Ecto neural progenitor cell (in vitro differentiated cells): Measurements from ENCODE around the gene ZNF471.

Experiments
- DNase-seq: peaks from one replicate; pipeline ENCODE4 v3.0.0-alpha.2; 2018; ENCODE audit warnings: low spot score

The ZNF471 gene

DNA sequence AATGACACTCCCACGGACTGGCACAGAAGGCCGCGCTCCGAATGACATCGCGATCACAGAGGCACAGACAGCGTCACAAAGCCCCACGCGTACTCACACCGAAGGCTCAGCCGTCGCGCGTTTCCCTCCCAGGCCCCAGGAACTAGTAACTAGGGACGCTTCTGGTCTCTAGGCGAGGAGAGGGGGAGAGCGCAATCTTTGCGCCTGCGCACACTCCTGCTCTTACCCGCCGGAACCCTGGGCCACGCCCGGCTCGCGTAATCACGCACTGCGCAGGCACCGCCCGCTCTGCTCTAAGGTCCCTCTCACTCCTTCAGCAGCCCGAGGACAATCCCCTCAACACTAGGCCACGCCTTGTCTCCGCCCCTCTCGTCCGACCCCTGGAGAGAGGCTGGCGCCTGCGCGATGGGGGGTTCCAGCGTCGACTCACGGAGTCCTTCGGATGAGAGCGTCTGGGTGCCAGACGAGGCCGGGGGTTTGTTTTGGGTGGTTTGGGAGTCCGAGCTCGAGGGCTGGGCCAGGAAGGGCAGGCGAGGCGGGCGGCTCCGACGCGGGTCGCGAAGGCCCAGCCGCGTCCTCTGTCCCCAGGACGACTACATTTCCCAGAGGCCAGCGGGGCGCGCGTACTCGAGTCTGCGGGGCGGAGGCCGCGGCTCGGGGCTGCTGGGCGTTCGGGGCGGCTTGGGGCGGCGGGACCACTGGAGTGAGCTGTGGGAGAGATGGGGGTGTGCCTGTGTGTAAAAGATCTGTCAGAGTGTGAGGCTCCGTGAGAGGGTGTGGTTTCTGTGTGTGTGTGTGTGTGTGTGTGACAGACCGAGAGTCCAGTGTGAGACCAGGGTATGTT, at the start of gene ZNF471:
Gene ZNF471, plus strand, starts transcription at position 410 of the 844 bp plus-strand sequence. CDS start 3,717 bp downstream, outside the sequence.
- DNase-seq = peak; percentile 90

DNA sequence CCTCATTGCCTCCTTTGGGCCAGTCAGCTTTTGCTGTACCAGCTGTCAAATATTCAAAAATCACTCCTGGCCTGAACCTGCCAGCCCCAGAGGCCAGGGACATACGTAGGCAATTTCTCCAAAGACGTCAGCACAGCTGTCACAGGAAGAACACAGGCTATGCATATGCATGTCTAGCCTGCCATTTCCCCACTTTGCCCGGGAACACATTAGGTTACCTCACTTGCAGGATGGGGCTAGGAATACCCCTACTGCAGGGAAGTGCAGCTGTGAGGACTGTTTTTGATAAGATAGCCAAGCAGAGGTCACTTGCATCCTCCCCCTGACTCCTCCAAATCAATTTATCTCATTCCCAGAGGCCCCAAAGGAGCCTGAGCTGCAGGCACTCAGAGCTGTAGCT, 33.3 kb upstream of the ZNF471 start:
- no peak for DNase-seq

GRCh38 chr19:56476093-56476492, 31.6 kb upstream of the ZNF471 start:
- DNase-seq = no peak

DNA sequence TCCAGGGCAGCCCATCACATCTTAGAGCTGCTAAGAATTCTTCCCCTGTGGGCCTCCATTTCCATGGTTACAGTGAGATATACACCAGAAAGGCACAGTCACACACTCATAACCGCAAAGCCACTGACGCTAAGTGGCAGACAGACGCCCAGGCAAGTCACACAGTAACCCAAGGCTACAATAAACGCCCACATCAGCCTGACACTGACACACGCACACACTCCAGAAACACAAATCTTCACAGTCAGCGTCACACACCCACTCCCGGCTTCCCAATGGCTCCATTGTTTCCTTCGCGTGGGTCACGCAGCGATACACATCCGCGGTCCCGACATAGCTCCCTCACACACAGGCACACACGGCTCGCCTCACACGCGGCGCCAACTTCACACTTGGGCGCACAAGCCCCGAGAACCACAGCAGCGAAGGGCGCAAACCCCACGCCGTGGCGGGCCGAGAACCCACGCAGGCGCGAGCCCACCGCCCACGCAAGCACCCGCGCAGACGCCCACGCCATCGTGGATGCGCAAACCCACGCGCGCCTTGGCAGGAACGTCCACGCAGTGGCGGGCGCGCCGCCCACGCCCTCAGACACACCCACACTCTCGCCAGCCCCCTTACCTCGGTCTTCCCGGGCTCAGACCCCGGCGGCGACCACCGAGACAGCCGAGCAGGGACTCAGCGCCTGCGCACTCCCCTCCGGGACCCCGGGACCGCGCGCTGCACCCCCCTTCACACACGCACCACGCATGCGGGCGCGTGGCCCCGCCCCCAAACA, 30.8 kb upstream of the ZNF471 start, which contains the start of gene ZNF667:
Gene ZNF667, minus strand, starts transcription at position 695 of the 778 bp plus-strand sequence. CDS start 14,975 bp downstream, outside the sequence.
- DNase-seq = no peak

DNA sequence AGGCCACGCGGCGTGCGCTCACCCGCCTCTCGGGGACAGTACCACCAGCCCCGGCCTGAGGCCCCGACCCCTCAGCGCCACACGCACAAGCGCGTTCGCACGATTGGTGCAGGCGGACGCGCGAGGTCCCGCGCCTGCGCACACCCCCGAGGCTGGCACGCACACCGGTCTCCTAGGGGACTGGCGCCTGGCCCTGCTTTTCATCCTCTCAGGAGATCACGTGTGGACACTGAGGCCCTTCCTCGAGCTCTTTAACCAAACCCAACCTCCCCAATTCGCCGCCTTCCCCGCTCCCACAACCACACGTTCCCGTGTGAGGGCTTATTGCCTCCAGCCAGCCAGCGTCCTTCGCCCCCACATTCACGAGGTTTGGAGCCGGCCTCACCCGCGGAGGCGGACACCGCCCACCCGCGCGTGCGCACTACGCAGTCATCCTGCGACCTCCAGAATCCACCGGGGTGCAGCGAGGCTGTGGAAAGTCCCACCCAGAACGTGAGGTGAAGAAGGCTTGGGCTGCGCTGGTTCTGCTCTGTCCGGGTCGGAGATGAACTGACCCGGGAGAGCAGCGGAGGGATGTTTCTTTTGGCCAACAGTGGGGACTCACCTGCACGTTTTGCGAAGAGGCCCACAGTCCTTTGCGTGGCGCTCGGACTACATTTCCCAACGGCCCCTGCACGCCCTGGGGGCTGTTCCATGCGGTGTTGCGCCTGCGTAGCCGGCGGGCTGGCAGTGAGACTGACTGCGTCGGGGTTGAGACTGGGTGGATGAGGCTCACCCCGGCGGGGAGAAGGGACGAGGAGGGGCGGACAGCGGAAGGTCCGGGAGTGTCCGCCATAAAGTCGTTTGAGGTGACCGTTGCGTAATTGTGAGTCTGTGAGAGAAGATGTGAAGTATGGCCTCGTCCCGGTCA, 30.0 kb upstream of the ZNF471 start:
- peak; percentile 86 for DNase-seq

DNA sequence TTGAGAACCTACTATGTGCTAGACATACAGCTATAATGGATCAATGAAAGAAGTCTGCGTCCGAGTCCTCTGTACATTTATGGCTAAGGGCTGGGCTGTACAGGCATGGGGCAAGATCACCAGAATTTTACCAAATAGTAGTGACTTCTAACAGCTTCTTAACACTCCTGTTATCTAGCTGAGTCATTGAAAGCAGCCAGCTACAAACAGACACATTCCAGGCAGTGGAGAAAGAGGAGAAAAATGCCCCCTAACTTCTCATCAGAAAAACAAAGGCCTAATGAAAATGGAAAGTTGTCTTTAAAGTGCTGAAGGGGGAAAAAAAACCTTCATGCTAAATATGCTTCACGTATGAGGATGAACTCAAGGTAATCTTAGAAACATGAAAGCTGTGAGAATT, 16.3 kb upstream of the ZNF471 start:
- no peak for DNase-seq

DNA sequence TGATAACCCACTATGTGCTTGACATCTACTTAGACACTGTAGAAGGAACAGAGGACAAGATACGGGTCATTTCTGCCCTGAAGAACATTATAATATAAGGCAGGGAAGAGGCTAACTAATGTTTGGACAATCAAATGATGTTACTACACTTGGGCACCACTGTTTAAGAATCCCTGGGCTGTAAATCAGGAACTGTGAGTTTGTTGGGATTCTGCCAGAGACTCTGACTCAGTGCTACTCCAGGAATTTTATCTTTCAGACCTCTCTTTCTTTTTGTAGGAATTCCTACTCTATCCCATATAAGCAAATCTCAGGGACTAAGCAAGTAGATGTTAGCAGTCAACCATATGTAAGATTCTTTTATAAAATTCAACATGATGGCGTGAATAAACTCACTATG, 3.1 kb upstream of the ZNF471 start:
- DNase-seq = no peak

GRCh38 chr19:56508290-56508778, 679 bp downstream of the ZNF471 start:
- no peak for DNase-seq

GRCh38 chr19:56525214-56525860, 17.7 kb downstream of the ZNF471 start:
- DNase-seq = no peak

GRCh38 chr19:56537442-56537841, 29.8 kb downstream of the ZNF471 start:
- DNase-seq = no peak

GRCh38 chr19:56538254-56538760, 30.7 kb downstream of the ZNF471 start:
- peak; percentile 92 for DNase-seq

DNA sequence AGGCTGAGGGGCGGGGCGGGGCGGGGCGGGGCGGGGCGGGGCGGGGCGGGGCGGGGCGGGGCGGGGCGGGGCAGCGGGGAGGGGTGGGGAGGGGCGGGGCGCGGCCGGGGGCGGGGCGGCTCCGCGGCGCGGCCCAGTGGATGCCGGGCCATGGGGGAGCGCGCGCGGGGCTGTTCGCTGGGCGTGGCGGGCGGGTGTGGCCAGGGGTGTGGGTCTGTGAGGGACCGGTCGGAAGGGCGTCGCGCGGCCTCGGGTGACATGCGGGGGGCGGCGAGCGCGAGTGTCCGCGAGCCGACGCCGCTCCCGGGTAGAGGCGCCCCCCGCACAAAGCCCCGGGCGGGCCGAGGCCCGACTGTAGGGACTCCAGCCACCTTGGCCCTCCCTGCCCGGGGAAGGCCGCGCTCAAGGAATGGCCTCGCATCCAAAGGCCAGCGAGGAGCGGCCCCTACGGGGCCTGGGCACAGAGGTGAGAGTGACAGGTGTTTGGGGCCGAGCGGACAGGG, 31.2 kb downstream of the ZNF471 start, which contains the start of gene ZFP28:
Gene ZFP28, plus strand, starts transcription at position 188 of the 503 bp plus-strand sequence. Its CDS starts 71 bp downstream, at position 259.
- peak; percentile 84 for DNase-seq

- no peak for DNase-seq
Observed at GRCh38 chr19:56543776-56544175, 36.1 kb downstream of the ZNF471 start.

DNA sequence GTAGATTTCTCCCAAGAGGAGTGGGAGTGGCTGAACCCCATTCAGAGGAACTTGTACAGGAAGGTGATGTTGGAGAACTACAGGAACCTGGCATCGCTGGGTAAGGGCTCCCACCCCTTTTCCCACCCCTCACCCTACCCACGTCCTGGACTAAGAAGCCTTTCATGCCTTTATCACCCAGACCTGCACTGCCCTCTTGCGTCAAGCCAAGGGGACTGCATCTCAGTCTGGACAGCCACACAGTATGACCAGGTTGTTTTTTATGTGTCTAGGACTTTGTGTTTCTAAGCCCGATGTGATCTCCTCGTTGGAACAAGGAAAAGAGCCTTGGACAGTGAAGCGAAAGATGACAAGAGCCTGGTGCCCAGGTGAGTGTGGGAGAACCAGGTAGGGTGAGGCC, 39.9 kb downstream of the ZNF471 start:
- DNase-seq = no peak

GRCh38 chr19:56554272-56554869, 46.7 kb downstream of the ZNF471 start:
- no peak for DNase-seq

DNA sequence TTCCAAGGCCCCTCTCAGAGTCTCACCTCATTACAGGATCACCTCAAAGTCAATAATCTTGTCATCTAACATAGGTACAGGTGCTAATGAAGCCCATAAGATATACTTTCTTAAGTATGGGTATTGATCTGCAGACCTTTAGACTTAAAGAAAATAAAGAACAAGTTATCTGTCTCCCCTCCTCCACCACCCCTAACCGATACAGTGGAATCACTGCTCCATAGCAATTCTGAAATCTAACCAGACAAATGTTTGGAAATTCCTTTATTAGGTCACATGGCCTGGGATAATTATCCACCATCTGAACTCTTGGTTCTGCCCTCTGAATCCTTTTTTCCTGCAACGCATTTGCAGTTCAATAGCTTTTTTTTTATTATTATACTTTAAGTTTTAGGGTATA, 55.1 kb downstream of the ZNF471 start:
- no peak for DNase-seq

GRCh38 chr19:56566904-56567273, 59.2 kb downstream of the ZNF471 start:
- no peak for DNase-seq

- peak; percentile 93 for DNase-seq
Observed at GRCh38 chr19:56567274-56568120, 59.8 kb downstream of the ZNF471 start, which contains the start of gene ZNF470. ZNF470 (plus strand) TSS chr19:56567468; CDS start chr19:56570312, 2,844 bp downstream.

- no peak for DNase-seq
Observed at GRCh38 chr19:56572589-56572988, 64.9 kb downstream of the ZNF471 start.
